Measurements from ENCODE around the gene OSBPL5.

DNA sequence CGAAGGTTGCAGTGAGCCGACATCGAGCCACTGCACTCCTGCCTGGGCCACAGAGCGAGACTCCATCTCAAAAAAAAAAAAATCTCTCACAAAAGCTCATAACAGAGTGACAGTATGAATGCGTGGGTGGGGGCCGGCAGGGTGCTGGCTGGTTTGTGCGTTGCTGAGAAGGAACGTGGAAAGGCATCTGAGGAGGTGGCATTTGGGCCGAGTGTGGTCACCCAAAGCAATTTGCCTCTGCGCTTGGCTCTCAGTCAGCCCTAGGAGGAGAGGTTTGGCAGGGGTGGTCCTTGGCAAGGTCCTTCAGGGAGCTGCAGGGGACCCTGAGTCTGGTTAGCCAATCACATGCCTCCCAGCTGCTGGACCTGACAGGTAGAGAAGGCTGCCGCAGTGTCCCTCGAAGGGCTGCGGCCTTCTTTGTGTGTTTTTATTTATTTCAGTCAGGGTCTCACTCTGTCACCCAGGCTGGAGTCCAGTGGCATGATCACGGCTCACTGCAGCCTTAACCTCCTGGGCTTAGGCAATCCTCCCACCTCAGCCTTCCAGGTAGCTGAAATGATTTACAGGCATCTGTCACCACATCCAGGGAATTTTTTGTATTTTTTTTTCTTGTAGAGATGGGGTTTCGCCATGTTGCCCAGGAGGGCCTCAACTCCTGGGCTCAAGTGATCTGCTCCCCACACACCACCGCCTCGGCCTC is 23.5 kb upstream of the OSBPL5 start:
- TF ChIP-seq, protein P1, sequence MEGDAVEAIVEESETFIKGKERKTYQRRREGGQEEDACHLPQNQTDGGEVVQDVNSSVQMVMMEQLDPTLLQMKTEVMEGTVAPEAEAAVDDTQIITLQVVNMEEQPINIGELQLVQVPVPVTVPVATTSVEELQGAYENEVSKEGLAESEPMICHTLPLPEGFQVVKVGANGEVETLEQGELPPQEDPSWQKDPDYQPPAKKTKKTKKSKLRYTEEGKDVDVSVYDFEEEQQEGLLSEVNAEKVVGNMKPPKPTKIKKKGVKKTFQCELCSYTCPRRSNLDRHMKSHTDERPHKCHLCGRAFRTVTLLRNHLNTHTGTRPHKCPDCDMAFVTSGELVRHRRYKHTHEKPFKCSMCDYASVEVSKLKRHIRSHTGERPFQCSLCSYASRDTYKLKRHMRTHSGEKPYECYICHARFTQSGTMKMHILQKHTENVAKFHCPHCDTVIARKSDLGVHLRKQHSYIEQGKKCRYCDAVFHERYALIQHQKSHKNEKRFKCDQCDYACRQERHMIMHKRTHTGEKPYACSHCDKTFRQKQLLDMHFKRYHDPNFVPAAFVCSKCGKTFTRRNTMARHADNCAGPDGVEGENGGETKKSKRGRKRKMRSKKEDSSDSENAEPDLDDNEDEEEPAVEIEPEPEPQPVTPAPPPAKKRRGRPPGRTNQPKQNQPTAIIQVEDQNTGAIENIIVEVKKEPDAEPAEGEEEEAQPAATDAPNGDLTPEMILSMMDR (IDR thresholded peaks at IDR 0.05; ENCODE audit: low read depth, low read length, poor library complexity, severe bottlenecking) = no peak
- TF ChIP-seq EZH2phosphoT487 (IDR thresholded peaks at IDR 0.05; ENCODE audit: borderline replicate concordance, low read length) = no peak
